GM12872 (cell line): Measurements from ENCODE around the gene TRIP13.

Source experiments
- TF ChIP-seq, protein P1 (sequence below): IDR thresholded peaks from 3 replicates; pipeline ENCODE4 v1.5.1; 2011; ENCODE audit warnings: low read depth, mild to moderate bottlenecking, low read length, moderate library complexity; ENCODE audit not compliant: insufficient read depth

TRIP13 gene

DNA sequence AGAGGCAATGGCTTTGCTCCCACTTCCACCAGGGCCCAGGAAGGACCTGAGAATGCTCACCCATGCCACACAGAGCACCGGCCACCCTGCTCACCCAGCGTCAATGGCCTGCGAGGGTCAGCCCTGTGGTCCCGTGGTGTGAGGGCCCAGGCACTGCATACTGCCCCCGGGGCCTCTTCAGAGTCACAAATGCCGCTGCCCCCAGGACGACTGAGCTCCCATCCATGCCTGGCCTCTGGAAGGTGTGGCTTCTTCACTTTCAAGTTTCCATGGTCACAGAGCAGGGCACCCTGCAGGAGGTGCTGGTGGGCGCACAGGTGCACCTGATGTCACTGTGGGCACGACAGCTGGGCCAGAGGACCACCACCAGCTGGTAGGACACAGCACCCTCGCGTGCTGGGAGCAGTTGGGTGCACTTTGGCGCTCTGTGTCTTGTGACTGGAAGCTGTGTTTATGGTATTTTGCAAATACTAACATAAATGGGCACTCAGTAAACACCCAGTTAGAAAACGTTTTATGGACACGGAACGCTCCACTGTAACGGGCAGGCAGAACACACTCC lies 29.4 kb upstream of the TRIP13 start:
- TF ChIP-seq, protein P1, sequence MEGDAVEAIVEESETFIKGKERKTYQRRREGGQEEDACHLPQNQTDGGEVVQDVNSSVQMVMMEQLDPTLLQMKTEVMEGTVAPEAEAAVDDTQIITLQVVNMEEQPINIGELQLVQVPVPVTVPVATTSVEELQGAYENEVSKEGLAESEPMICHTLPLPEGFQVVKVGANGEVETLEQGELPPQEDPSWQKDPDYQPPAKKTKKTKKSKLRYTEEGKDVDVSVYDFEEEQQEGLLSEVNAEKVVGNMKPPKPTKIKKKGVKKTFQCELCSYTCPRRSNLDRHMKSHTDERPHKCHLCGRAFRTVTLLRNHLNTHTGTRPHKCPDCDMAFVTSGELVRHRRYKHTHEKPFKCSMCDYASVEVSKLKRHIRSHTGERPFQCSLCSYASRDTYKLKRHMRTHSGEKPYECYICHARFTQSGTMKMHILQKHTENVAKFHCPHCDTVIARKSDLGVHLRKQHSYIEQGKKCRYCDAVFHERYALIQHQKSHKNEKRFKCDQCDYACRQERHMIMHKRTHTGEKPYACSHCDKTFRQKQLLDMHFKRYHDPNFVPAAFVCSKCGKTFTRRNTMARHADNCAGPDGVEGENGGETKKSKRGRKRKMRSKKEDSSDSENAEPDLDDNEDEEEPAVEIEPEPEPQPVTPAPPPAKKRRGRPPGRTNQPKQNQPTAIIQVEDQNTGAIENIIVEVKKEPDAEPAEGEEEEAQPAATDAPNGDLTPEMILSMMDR = no peak

DNA sequence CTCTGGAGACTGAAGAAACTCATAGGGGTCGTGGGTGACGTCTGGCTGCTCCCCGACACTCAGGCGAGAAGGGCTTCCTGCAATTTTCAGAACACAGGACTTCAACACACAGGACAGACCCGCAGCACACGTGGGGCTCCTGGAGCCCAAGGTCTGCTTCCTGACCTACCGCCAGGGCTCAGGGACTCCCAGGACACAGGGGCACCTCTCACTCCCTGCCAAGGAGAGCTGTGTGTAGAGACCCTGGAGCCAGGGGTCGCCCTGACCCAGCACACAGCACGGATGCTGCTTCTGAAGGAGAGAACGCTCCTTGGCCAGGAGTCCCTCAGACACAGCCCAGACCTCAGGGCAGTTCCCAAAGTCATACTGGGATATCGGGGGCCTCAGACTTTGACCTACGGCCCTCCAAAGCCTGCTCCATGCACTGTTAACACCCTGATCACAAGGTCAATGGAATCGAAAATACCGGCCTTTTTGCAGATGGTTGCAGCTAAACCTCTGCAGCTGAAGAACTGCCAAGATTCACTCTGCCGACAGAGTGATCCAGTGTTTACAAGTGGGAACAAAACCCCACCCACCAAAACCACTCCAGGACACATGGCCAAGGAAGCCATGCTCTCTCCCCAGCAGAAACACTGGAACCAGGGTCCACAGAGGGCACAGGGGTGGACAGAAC lies 28.1 kb upstream of the TRIP13 start:
- TF ChIP-seq, protein P1 = no peak

DNA sequence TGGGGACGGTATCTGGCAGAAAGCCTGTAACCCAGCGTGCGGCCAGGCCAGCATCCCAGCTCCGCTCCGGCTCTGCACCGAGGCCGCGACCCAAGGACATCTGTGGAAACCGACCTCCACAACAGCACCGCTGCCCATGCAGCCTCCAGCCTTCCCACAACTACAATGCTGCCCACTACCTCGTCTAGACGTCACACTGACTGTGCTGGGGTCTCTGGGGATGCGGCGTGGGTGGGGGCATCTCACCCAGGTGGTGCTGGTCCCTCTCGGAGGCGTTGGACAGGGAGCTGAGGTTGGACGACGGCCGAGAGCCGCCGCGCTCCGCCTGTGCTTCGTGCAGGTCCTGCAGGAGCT lies 27.5 kb upstream of the TRIP13 start:
- TF ChIP-seq, protein P1 = no peak

DNA sequence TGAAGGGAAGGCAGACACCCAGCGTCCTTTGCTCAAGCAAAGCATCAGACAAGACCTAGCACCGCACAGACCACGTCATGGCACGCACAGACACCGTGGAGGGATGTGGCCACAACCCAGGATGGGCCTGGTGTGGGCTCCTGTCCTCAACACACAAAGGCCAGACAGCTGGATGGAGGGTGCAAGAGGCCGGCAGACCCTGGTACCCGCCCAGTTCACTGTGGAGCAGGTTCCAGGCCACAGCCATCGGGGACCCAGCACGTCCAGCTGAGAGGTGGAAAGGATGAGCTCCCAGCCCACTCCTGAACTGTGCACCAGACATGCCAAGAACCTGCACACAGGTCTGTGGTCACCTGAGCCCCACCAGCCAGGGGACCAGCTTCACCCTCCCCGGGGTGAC lies 26.9 kb upstream of the TRIP13 start:
- TF ChIP-seq, protein P1 = no peak

DNA sequence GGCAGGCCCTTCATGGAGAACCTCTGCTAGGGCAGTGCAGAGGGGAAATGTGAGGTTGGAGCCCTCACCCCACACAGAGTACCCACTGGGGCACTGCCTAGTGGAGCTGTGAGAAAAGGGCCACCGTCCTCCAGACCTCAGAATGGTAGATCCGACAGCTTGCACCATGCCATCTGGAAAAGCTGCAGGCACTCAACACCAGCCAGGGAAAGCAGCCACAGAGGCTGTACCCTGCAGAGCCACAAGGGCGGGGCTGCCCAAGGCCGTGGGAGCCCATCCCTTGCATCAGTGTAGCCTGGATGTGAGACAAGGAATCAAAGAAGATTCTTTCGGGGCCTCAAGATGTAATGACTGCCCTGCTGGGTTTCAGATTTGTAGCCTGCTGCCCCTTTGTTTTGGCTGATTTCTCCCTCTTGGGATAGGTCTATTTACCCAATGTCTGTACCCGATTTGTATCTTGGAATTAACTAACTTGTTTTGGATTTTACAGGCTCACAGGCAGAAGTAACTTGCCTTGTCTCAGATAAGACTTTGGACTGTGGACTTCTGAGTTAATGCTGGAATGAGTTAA lies 25.3 kb upstream of the TRIP13 start:
- TF ChIP-seq, protein P1 = no peak

DNA sequence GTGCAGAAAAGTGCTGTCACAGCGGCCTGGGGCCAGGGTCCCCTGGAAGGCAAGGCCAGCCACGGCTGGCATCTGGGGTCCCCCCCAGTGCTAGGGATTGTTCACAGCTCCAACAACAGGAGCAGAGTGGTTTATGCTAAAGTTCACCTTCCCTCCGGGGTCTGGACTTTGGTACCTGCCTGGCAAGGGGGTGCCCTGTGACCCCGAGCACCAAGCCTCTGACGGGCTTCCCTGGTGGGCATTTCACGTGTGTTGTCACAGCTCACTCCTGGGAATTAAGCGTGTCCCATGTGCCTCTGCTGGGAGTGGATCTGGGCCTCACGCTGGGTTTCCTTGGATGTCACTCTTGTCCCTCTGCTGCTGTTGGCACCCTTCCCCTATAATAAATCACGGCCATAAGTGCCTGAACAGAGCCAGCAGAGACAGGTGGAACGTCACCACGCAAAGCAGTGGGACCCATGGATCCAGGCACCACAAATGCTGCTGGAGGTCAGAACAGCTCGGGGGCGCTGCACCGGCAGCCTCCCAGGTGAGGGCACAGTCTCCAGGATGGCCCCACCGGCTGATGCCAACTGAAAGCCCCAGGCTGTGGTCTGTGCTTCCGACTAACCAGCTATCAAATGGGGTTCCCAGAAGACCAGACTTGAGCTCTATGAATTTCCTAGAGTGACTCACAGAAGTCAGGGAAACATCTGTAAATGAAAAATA lies 24.1 kb upstream of the TRIP13 start:
- TF ChIP-seq, protein P1 = no peak

DNA sequence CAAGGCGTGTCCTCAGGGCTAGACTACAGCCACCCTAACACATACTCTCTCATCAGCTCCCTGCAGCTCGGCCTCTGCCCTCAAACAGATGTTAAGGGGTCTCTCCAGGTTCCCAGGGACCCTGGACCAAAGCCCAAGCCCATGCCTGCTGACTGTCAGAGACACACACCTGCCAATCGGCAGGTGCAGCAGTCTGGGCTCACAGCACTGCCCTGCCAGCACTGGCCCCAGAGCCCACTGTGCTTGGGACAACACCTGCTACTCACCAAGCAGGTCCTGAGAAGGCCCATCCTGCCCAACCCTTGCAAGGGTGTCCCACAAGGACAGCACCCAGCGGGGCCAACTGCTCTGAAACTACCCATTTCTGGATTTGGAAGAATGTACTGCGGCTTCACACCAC lies 21.7 kb upstream of the TRIP13 start:
- TF ChIP-seq, protein P1 = no peak
